Fibroblast of the conjunctiva (primary cell): ENCODE results near the gene PDAP1.

Experiments
- DNase-seq: peaks from one replicate; pipeline ENCODE4 v3.0.0-alpha.2; 2010; ENCODE audit warnings: low read depth

The PDAP1 gene

GRCh38 chr7:99424932-99425730 is 16.7 kb upstream of the PDAP1 start:
- DNase-seq: no peak

- DNase-seq: no peak
These were observed 14.2 kb upstream of the PDAP1 start for GRCh38 chr7:99422625-99423024.

GRCh38 chr7:99422186-99422585 is 13.8 kb upstream of the PDAP1 start:
- DNase-seq: no peak

- no peak for DNase-seq
These were observed 12.6 kb upstream of the PDAP1 start for GRCh38 chr7:99420986-99421385.

- no peak for DNase-seq
These were observed 11.8 kb upstream of the PDAP1 start for GRCh38 chr7:99420213-99420612.

GRCh38 chr7:99419323-99420021 is 11.1 kb upstream of the PDAP1 start:
- no peak for DNase-seq

- no peak for DNase-seq
These were observed 9.9 kb upstream of the PDAP1 start for GRCh38 chr7:99418260-99418659.

GRCh38 chr7:99415513-99416127 is 7.2 kb upstream of the PDAP1 start:
- DNase-seq: peak; percentile 47

GRCh38 chr7:99410635-99411034 is 2.2 kb upstream of the PDAP1 start:
- DNase-seq: no peak

GRCh38 chr7:99409806-99410205 is 1.4 kb upstream of the PDAP1 start:
- no peak for DNase-seq

- no peak for DNase-seq
These were observed 785 bp upstream of the PDAP1 start for GRCh38 chr7:99409192-99409572.

- peak; percentile 59 for DNase-seq
These were observed 472 bp downstream of the PDAP1 start for GRCh38 chr7:99407872-99408378.

- DNase-seq: no peak
These were observed 1.8 kb downstream of the PDAP1 start for GRCh38 chr7:99406557-99406956.

- no peak for DNase-seq
These were observed 3.4 kb downstream of the PDAP1 start for GRCh38 chr7:99404977-99405320.

- no peak for DNase-seq
These were observed 4.0 kb downstream of the PDAP1 start for GRCh38 chr7:99404235-99404976.

- no peak for DNase-seq
These were observed 4.6 kb downstream of the PDAP1 start for GRCh38 chr7:99403764-99404163.

GRCh38 chr7:99402854-99403253 is 5.5 kb downstream of the PDAP1 start:
- DNase-seq: no peak

GRCh38 chr7:99399597-99399996 is 8.8 kb downstream of the PDAP1 start:
- DNase-seq: no peak

- no peak for DNase-seq
These were observed 9.4 kb downstream of the PDAP1 start for GRCh38 chr7:99398891-99399445.

GRCh38 chr7:99397297-99397983 is 11.0 kb downstream of the PDAP1 start:
- DNase-seq: no peak
